Activated naive CD4-positive, alpha-beta T cell treated with anti-CD3 and anti-CD28 coated beads, Interleukin-2, amount 50 U/mL, for 72 hours (primary cell): ENCODE results near the gene RNF183. TPM values are rescaled to one million over a fixed set of nuclear protein-coding genes. Genes with fewer than 3 reads are reported as not detected.

Experiments used
- ATAC-seq, 2 donors: fragments of 150-1000 bp; cut with Tn5 transposase; 2 replicates each; pipeline ENCODE4 v1.10.0; 2021; ENCODE audit warnings: mild to moderate bottlenecking in 2 of 2, moderate library complexity in 2 of 2
- DNase-seq, 2 donors: peaks; one replicate each; pipeline ENCODE4 v3.0.0; 2021 to 2022; ENCODE audit warnings: low spot score in 2 of 2
- H3K27ac Mint-ChIP-seq, 2 donors: one replicate each; pipeline ENCODE4 v1.8.0; 2022; ENCODE audit warnings: mild to moderate bottlenecking in 2 of 2, mixed read lengths in 2 of 2
- H3K36me3 Mint-ChIP-seq, 2 donors: one replicate each; pipeline ENCODE4 v1.8.0; 2022; ENCODE audit warnings: mixed read lengths in 2 of 2
- H3K9me3 Mint-ChIP-seq, 2 donors: one replicate each; pipeline ENCODE4 v1.8.0; 2022; ENCODE audit warnings: mixed read lengths in 2 of 2
- total RNA-seq, 2 donors: library from RNA; stranded (reverse); gene quantifications; one replicate each; pipeline ENCODE4 v1.2.3, GENCODE V29; 2022

The RNF183 gene
- under 1 TPM in 1 of 2 donors, not detected in 1; 0.29 TPM for total RNA-seq

GRCh38 chr9:113302792-113303418 is at the start of gene RNF183:
TSS of gene RNF183 (minus strand) at chr9:113303376. CDS start at chr9:113298184, 5,192 bp downstream.
- no peak for DNase-seq
- ATAC-seq, result no peak
- Mint-ChIP-seq H3K9me3 (no peaks in the 10 kb centered on the region), H3K36me3 (no peaks in the 10 kb centered on the region), H3K27ac (no peak within 1 kb of the TSS)

GRCh38 chr9:113352411-113352810 is 49.2 kb upstream of the RNF183 start:
- peak overlapping the region in 1 of 2 donors; percentile 78 for H3K27ac Mint-ChIP-seq

GRCh38 chr9:113352006-113352405 is 48.8 kb upstream of the RNF183 start:
- Mint-ChIP-seq H3K36me3 (peaks cover 0 to 12% of the 10 kb centered on the region in 2 donors), H3K27ac (peak overlapping the region in 1 of 2 donors; percentile 78), H3K9me3 (no peaks in the 10 kb centered on the region)
- DNase-seq, result no peak
- no peak for ATAC-seq

More at GRCh38 chr9:113352411-113352810, 49.2 kb upstream of the RNF183 start:
- ATAC-seq (no peak), DNase-seq (no peak)
- H3K36me3 Mint-ChIP-seq, result peaks cover 0 to 12% of the 10 kb centered on the region in 2 donors
- no peaks in the 10 kb centered on the region for H3K9me3 Mint-ChIP-seq

- peak overlapping the region; percentile 78 to 93 for H3K27ac Mint-ChIP-seq
- peaks cover 0 to 12% of the 10 kb centered on the region in 2 donors for H3K36me3 Mint-ChIP-seq
- peak; percentile 61 to 72 for ATAC-seq
- DNase-seq, result peak; percentile 38 to 80
- H3K9me3 Mint-ChIP-seq, result no peaks in the 10 kb centered on the region
Observed at GRCh38 chr9:113350937-113351336, 47.8 kb upstream of the RNF183 start.

- Mint-ChIP-seq H3K27ac (peak overlapping the region; percentile 78 to 93), H3K36me3 (peaks cover 0 to 12% of the 10 kb centered on the region in 2 donors), H3K9me3 (no peaks in the 10 kb centered on the region)
- DNase-seq, result peak; percentile 17 to 80
- ATAC-seq, result peak; percentile 32 to 65
Observed at GRCh38 chr9:113350107-113350661, 47.0 kb upstream of the RNF183 start.

- Mint-ChIP-seq H3K36me3 (peaks cover 0 to 12% of the 10 kb centered on the region in 2 donors), H3K27ac (peak within 1 kb of the TSS; percentile 78 to 93), H3K9me3 (no peaks in the 10 kb centered on the region)
- DNase-seq (peak; percentile 53 to 64), ATAC-seq (peak; percentile 49 to 58)
Observed at GRCh38 chr9:113349445-113350094, 46.4 kb upstream of the RNF183 start, which contains the start of gene BSPRY. TSS of gene BSPRY (plus strand) at chr9:113349541. CDS start at chr9:113349580, 39 bp downstream.

GRCh38 chr9:113349066-113349444 is 45.9 kb upstream of the RNF183 start:
- H3K27ac Mint-ChIP-seq, result no peak overlapping the region
- ATAC-seq (no peak), DNase-seq (no peak)
- H3K9me3 Mint-ChIP-seq, result no peaks in the 10 kb centered on the region
- H3K36me3 Mint-ChIP-seq, result peaks cover 0 to 12% of the 10 kb centered on the region in 2 donors

GRCh38 chr9:113348437-113348836 is 45.3 kb upstream of the RNF183 start:
- no peak for DNase-seq
- Mint-ChIP-seq H3K27ac (no peak overlapping the region), H3K9me3 (no peaks in the 10 kb centered on the region), H3K36me3 (peaks cover 0 to 12% of the 10 kb centered on the region in 2 donors)
- ATAC-seq, result no peak

GRCh38 chr9:113345671-113346070 is 42.5 kb upstream of the RNF183 start:
- DNase-seq, result no peak
- no peak for ATAC-seq
- H3K27ac Mint-ChIP-seq, result no peak overlapping the region
- peaks cover 0 to 6% of the 10 kb centered on the region in 2 donors for H3K36me3 Mint-ChIP-seq
- H3K9me3 Mint-ChIP-seq, result no peaks in the 10 kb centered on the region

GRCh38 chr9:113345190-113345589 is 42.0 kb upstream of the RNF183 start:
- no peaks in the 10 kb centered on the region for H3K9me3 Mint-ChIP-seq
- ATAC-seq, result no peak
- H3K36me3 Mint-ChIP-seq, result peaks cover 0 to 4% of the 10 kb centered on the region in 2 donors
- DNase-seq, result no peak
- no peak overlapping the region for H3K27ac Mint-ChIP-seq

GRCh38 chr9:113343732-113344231 is 40.6 kb upstream of the RNF183 start:
- H3K27ac Mint-ChIP-seq, result no peak overlapping the region
- H3K9me3 Mint-ChIP-seq, result no peaks in the 10 kb centered on the region
- DNase-seq (no peak), ATAC-seq (peak in 1 of 2 donors; percentile 33)
- no peaks in the 10 kb centered on the region for H3K36me3 Mint-ChIP-seq

GRCh38 chr9:113341712-113342410 is 38.7 kb upstream of the RNF183 start:
- no peak for DNase-seq

GRCh38 chr9:113340011-113340699 is 37.0 kb upstream of the RNF183 start, which contains the start of gene WDR31:
TSS of gene WDR31 (minus strand) at chr9:113340275. CDS start at chr9:113332022, 8,253 bp downstream.
- ATAC-seq, result peak; percentile 87 to 98
- Mint-ChIP-seq H3K9me3 (no peaks in the 10 kb centered on the region), H3K36me3 (no peaks in the 10 kb centered on the region), H3K27ac (peak within 1 kb of the TSS; percentile 77 to 85)
- peak; percentile 77 to 86 for DNase-seq

More at GRCh38 chr9:113341712-113342410, 38.7 kb upstream of the RNF183 start:
- H3K27ac Mint-ChIP-seq, result peak overlapping the region; percentile 4 to 30
- no peaks in the 10 kb centered on the region for H3K9me3 Mint-ChIP-seq
- H3K36me3 Mint-ChIP-seq, result no peaks in the 10 kb centered on the region
- ATAC-seq, result peak; percentile 25 to 42

- ATAC-seq, result no peak
- H3K9me3 Mint-ChIP-seq, result no peaks in the 10 kb centered on the region
- H3K27ac Mint-ChIP-seq, result no peak overlapping the region
- DNase-seq, result no peak
- H3K36me3 Mint-ChIP-seq, result no peaks in the 10 kb centered on the region
Observed at GRCh38 chr9:113337714-113338113, 34.5 kb upstream of the RNF183 start.

- no peak for DNase-seq
- Mint-ChIP-seq H3K36me3 (no peaks in the 10 kb centered on the region), H3K9me3 (no peaks in the 10 kb centered on the region), H3K27ac (no peak overlapping the region)
- ATAC-seq, result no peak
Observed at GRCh38 chr9:113331780-113332179, 28.6 kb upstream of the RNF183 start.
